H1 (cell line): Measurements from ENCODE around the gene TAS2R39. TPM values are rescaled to one million over a fixed set of nuclear protein-coding genes. Genes with fewer than 3 reads are reported as not detected.

Experiments used
- CTCF ChIA-PET: fragments of 300-600 bp; sonication (Branson Sonifier 250); formaldehyde crosslinking; loops from one replicate; lab custom pipeline; 2021; ENCODE audit not compliant: partially characterized antibody; lab: Charles Lee
- POLR2A ChIA-PET: fragments of 300-600 bp; sonication (Branson Sonifier 250); formaldehyde crosslinking; loops from one replicate; lab custom pipeline; 2021; ENCODE audit warnings: inconsistent platforms; ENCODE audit not compliant: partially characterized antibody; lab: Charles Lee
- DNase-seq, 2 experiments: peaks; one replicate each; pipeline versions ENCODE4 v3.0.0 to v3.0.0-alpha.2; 2010 to 2022; ENCODE audit warnings: low spot score in 2 of 2, low read depth in 1 of 2, mixed read lengths in 1 of 2
- FAIRE-seq: peaks from 2 replicates; lab custom pipeline; 2011; peaks lifted over from hg19 to GRCh38; lab: Jason Lieb, UNC
- H2AFZ ChIP-seq: 2 replicates; pipeline ENCODE4 v1.8.1; 2012; ENCODE audit warnings: low read length, inconsistent platforms
- H2AK5ac ChIP-seq: 2 replicates; pipeline ENCODE4 v1.6.1; 2013; ENCODE audit warnings: low read depth, low read length
- H2BK120ac ChIP-seq: replicated peaks from 2 replicates; pipeline ENCODE3; 2013; ENCODE audit warnings: low read depth, low read length, inconsistent platforms
- H2BK12ac ChIP-seq: 2 replicates; pipeline ENCODE4 v1.6.1; 2013; ENCODE audit warnings: low read depth, low read length
- H2BK15ac ChIP-seq: 2 replicates; pipeline ENCODE4 v1.6.1; 2013; ENCODE audit warnings: low read length
- H2BK20ac ChIP-seq: 2 replicates; pipeline ENCODE4 v1.6.1; 2013; ENCODE audit warnings: low read length
- H2BK5ac ChIP-seq: 2 replicates; pipeline ENCODE4 v1.6.1; 2013; ENCODE audit warnings: low read depth, low read length
- H3K14ac ChIP-seq: 2 replicates; pipeline ENCODE4 v1.6.1; 2013; ENCODE audit warnings: inconsistent platforms; ENCODE audit not compliant: insufficient read length
- H3K18ac ChIP-seq: 2 replicates; pipeline ENCODE4 v1.6.1; 2013; ENCODE audit warnings: low read length; ENCODE audit errors: extremely low read depth
- H3K23ac ChIP-seq: 2 replicates; pipeline ENCODE4 v1.6.1; 2013; ENCODE audit warnings: inconsistent platforms; ENCODE audit not compliant: insufficient read length
- H3K23me2 ChIP-seq: 2 replicates; pipeline ENCODE4 v1.6.1; 2013; ENCODE audit warnings: low read depth, low read length
- H3K27ac ChIP-seq: 2 replicates; pipeline ENCODE4 v1.6.1; 2011; ENCODE audit warnings: low read depth, low read length, inconsistent platforms
- H3K27me3 ChIP-seq, 4 experiments: replicated peaks in 1 of 4; 1 replicate in 1 of 4; 2 replicates in 3 of 4; pipeline versions ENCODE4 v1.6.1 to v1.8.1; 2011 to 2013; ENCODE audit warnings: low read length in 3 of 4, mild to moderate bottlenecking in 3 of 4, inconsistent platforms in 2 of 4, mixed read lengths in 2 of 4, moderate library complexity in 1 of 4; ENCODE audit not compliant: control insufficient read depth in 3 of 4, insufficient read depth in 3 of 4; ENCODE audit errors: extremely low read depth in 1 of 4
- H3K36me3 ChIP-seq, 4 experiments: 2 replicates each; pipeline versions ENCODE4 v1.6.1 to v1.8.1; 2011 to 2013; ENCODE audit warnings: mild to moderate bottlenecking in 4 of 4, low read length in 3 of 4, moderate library complexity in 2 of 4, control low read depth in 1 of 4, inconsistent platforms in 1 of 4; ENCODE audit not compliant: insufficient read depth in 4 of 4, control insufficient read depth in 2 of 4
- H3K4ac ChIP-seq: replicated peaks from 2 replicates; pipeline ENCODE3; 2013; ENCODE audit warnings: low read length, low read depth, mixed read lengths, inconsistent platforms; ENCODE audit not compliant: insufficient read length
- H3K4me1 ChIP-seq, 4 experiments: replicated peaks in 1 of 4; 1 replicate in 1 of 4; 2 replicates in 3 of 4; pipeline versions ENCODE4 v1.6.1 to v1.8.1; 2011 to 2013; ENCODE audit warnings: low read length in 3 of 4, inconsistent platforms in 2 of 4, mixed read lengths in 1 of 4; ENCODE audit not compliant: insufficient read depth in 4 of 4, control insufficient read depth in 3 of 4
- H3K4me2 ChIP-seq, 2 experiments: 2 replicates each; pipeline versions ENCODE4 v1.6.1 to v1.8.1; 2011 to 2013; ENCODE audit warnings: low read depth in 2 of 2, low read length in 2 of 2, control low read depth in 1 of 2, inconsistent platforms in 1 of 2, mild to moderate bottlenecking in 1 of 2; ENCODE audit not compliant: insufficient read depth in 1 of 2
- H3K4me3 ChIP-seq, 4 experiments: fragments of 200-600, 300-600 bp in 1 of 4; sonication (generic), shearing (Covaris generic), sonication (Bioruptor Twin) in 1 of 4; 2 replicates each; pipeline versions ENCODE4 v1.5.1 to v1.8.1; 2011 to 2016; ENCODE audit warnings: low read length in 4 of 4, low read depth in 3 of 4, control low read depth in 2 of 4, inconsistent platforms in 2 of 4, mild to moderate bottlenecking in 2 of 4, mixed read lengths in 1 of 4, moderate library complexity in 1 of 4; ENCODE audit not compliant: insufficient read depth in 2 of 4; ENCODE audit errors: extremely low read depth in 1 of 4
- H3K56ac ChIP-seq: replicated peaks from 2 replicates; pipeline ENCODE3; 2013; ENCODE audit warnings: low read depth, mild to moderate bottlenecking, mixed read lengths, low read length, inconsistent platforms; ENCODE audit not compliant: insufficient read length
- H3K79me1 ChIP-seq: 2 replicates; pipeline ENCODE4 v1.6.1; 2013; ENCODE audit warnings: low read depth, low read length, control low read depth
- H3K79me2 ChIP-seq, 2 experiments: 2 replicates each; pipeline versions ENCODE4 v1.6.1 to v1.8.1; 2012 to 2013; ENCODE audit warnings: low read length in 2 of 2, mild to moderate bottlenecking in 2 of 2, inconsistent platforms in 1 of 2; ENCODE audit not compliant: insufficient read depth in 2 of 2, control insufficient read depth in 1 of 2
- H3K9ac ChIP-seq, 4 experiments: replicated peaks in 1 of 4; 1 replicate in 1 of 4; 2 replicates in 3 of 4; pipeline versions ENCODE4 v1.6.1 to v1.8.1; 2011 to 2013; ENCODE audit warnings: low read depth in 3 of 4, low read length in 3 of 4, control low read depth in 2 of 4, mild to moderate bottlenecking in 2 of 4, moderate library complexity in 2 of 4, inconsistent platforms in 1 of 4; ENCODE audit errors: extremely low read depth in 1 of 4
- H3K9me3 ChIP-seq, 2 experiments: 2 replicates each; pipeline versions ENCODE4 v1.6.1 to v1.8.1; 2012 to 2013; ENCODE audit warnings: mild to moderate bottlenecking in 2 of 2, moderate library complexity in 2 of 2, control low read depth in 1 of 2, inconsistent platforms in 1 of 2, low read depth in 1 of 2, low read length in 1 of 2, mixed read lengths in 1 of 2; ENCODE audit not compliant: insufficient read depth in 2 of 2
- H4K20me1 ChIP-seq, 2 experiments: replicated peaks in 1 of 2; 2 replicates each; pipeline versions ENCODE3 to v1.8.1; 2011 to 2013; ENCODE audit warnings: inconsistent platforms in 2 of 2, low read length in 2 of 2, mild to moderate bottlenecking in 1 of 2; ENCODE audit not compliant: insufficient read depth in 2 of 2, control insufficient read depth in 1 of 2
- H4K5ac ChIP-seq: 2 replicates; pipeline ENCODE4 v1.6.1; 2013; ENCODE audit warnings: low read length, low read depth, mixed read lengths, inconsistent platforms; ENCODE audit not compliant: insufficient read length
- H4K8ac ChIP-seq: 2 replicates; pipeline ENCODE4 v1.8.0; 2013; ENCODE audit warnings: mild to moderate bottlenecking, moderate library complexity, low read length, inconsistent platforms; ENCODE audit not compliant: insufficient read depth; ENCODE audit errors: extremely low read depth
- H4K91ac ChIP-seq: replicated peaks from 2 replicates; pipeline ENCODE3; 2013; ENCODE audit warnings: low read length, mixed read lengths, inconsistent platforms; ENCODE audit not compliant: insufficient read length
- BRCA1 ChIP-seq: IDR thresholded peaks from 2 replicates; pipeline ENCODE4 v1.6.1; 2012; ENCODE audit warnings: low read depth, low read length, improper control_type of control experiment
- CBX5 ChIP-seq: fragments of 300-800, 300-1000 bp; sonication (generic); IDR thresholded peaks from 2 replicates; pipeline ENCODE4 v1.7.1; 2016; ENCODE audit warnings: antibody characterized with exemption, low read length, low read depth
- RAD21 ChIP-seq, 2 experiments: IDR thresholded peaks in 1 of 2; conservative IDR thresholded peaks in 1 of 2; 2 replicates each; pipeline ENCODE4 v1.6.1; 2011; ENCODE audit warnings: low read depth in 2 of 2, low read length in 2 of 2, improper control_type of control experiment in 1 of 2, inconsistent platforms in 1 of 2, mild to moderate bottlenecking in 1 of 2, moderate library complexity in 1 of 2
- TAF7 ChIP-seq: optimal IDR thresholded peaks from 2 replicates; pipeline ENCODE3; 2011; ENCODE audit warnings: low read depth, mild to moderate bottlenecking, inconsistent platforms, low read length, moderate library complexity, borderline replicate concordance
- USF2 ChIP-seq: IDR thresholded peaks from 2 replicates; pipeline ENCODE4 v1.6.1; 2011; ENCODE audit warnings: low read length, improper control_type of control experiment
- WGBS, 2 experiments: shearing (Covaris generic) in 1 of 2; methylation state at CpG; one replicate each; pipeline versions ENCODE4 v1.1.6 to v1.1.7; 2013 to 2015; ENCODE audit warnings: low lambda C conversion rate in 2 of 2, mixed read lengths in 2 of 2, inconsistent platforms in 1 of 2, low coverage in 1 of 2, missing lambda C conversion rate in 1 of 2; ENCODE audit not compliant: insufficient replicate concordance in 2 of 2, insufficient coverage in 1 of 2, insufficient read length in 1 of 2; ENCODE audit errors: extremely low coverage in 1 of 2, missing lambda C conversion rate in 1 of 2; 5-methylcytosine and 5-hydroxymethylcytosine counted together
- polyA plus RNA-seq, 7 experiments: library from polyadenylated mRNA; depleted of rRNA in 3 of 7; stranded (reverse) in 5 of 7; unstranded in 2 of 7; fragments of >200 nt in 5 of 7; fragments of 200-250 nt in 2 of 7; gene quantifications; 1 replicate in 5 of 7; 2 replicates in 1 of 7; 4 replicates in 1 of 7; pipeline versions ENCODE4 v1.2.1 to v1.2.3, GENCODE V29; 2011 to 2013; ENCODE audit warnings: missing spikeins in 2 of 7, mixed read lengths in 2 of 7
- total RNA-seq: library from RNA; stranded (reverse); fragmentation: NEBNext Ultra II Directional; extraction: Animal tissue kit (Norgen Biotek cat#: 25700); gene quantifications from 2 replicates; pipeline ENCODE4 v1.2.1, GENCODE V29; 2021

Gene TAS2R39
- total and polyA plus RNA-seq, 2 of the 8 experiments (the other 6 are each of a cell fraction or from before 2014, with no cell fraction given), result not detected

GRCh38 chr7:143216686-143217085 lies 33.5 kb downstream of the TAS2R39 start:
- H3K4me2 ChIP-seq, result no peak overlapping the region
- H3K9me3 ChIP-seq, result 0 out of 4 replicates have a peak, but pooled peaks cover 0 to 1% of the 10 kb centered on the region in 2 experiments
- H3K27me3 ChIP-seq, result no peaks in the 10 kb centered on the region
- H4K91ac ChIP-seq, result no peak overlapping the region
- CTCF ChIA-PET, result interaction anchor here (0.8 to 11.2 kb wide), 7 partner anchors 12 to 337 kb away, joined by 3 to 480 read pairs (median 19); no protein-coding TSS in a partner anchor
- H3K23ac ChIP-seq, result no peak overlapping the region
- H2BK20ac ChIP-seq, result no peak overlapping the region
- TF ChIP-seq USF2 (no peak), RAD21 (IDR thresholded peaks at IDR 0.05 in 1 of 2, conservative IDR thresholded peaks at IDR 0.05 in 1 of 2; ENCODE audit: low read depth in 2 of 2, low read length in 2 of 2) (no peak), TAF7 (no peak), CBX5 (no peak), BRCA1 (no peak)
- TF ChIP-seq, all 59 proteins: peak for 0
- Histone ChIP-seq H3K4me3 (no peak overlapping the region), H3K14ac (no peak overlapping the region), H2BK120ac (no peak overlapping the region), H2AK5ac (no peak overlapping the region), H2BK12ac (no peak overlapping the region), H2AFZ (no peak overlapping the region), H4K5ac (no peak overlapping the region), H4K8ac (no peak overlapping the region), H3K79me2 (no peaks in the 10 kb centered on the region), H3K9ac (no peak overlapping the region), H3K56ac (no peak overlapping the region), H3K79me1 (no peaks in the 10 kb centered on the region), H3K27ac (no peak overlapping the region), H4K20me1 (no peaks in the 10 kb centered on the region), H2BK5ac (no peak overlapping the region), H3K18ac (no peak overlapping the region), H3K4ac (no peak overlapping the region), H2BK15ac (no peak overlapping the region), H3K36me3 (no peaks in the 10 kb centered on the region), H3K4me1 (no peaks in the 10 kb centered on the region), H3K23me2 (no peaks in the 10 kb centered on the region)
- DNase-seq (no peak), FAIRE-seq (no peak)
- POLR2A ChIA-PET, result no interaction called here
- WGBS, 2 experiments, result 89% methylated on average over 2 of the region's 2 CpGs; no CpG with 5 or more reads in 1 of the 2 experiments
